Activated B cell treated with CpG ODN at 0.5 μM for 24 hours (primary cell): ENCODE data around the gene NXNL1. TPM values are rescaled to one million over a fixed set of nuclear protein-coding genes. Genes with fewer than 3 reads are reported as not detected.

Experiments
- ATAC-seq: fragments of 200-7000 bp; cut with Tn5 transposase; one replicate; pipeline ENCODE4 v1.10.0; 2021; ENCODE audit warnings: low read depth, mild to moderate bottlenecking, moderate library complexity
- CTCF ChIA-PET: fragments of 350-600 bp; sonication (Branson Sonifier 250); formaldehyde crosslinking; loops from one replicate; lab custom pipeline; 2021; ENCODE audit warnings: antibody characterized with exemption; lab: Charles Lee
- POLR2A ChIA-PET: fragments of 350-600 bp; sonication (Branson Sonifier 250); formaldehyde crosslinking; loops from one replicate; lab custom pipeline; 2021; ENCODE audit warnings: antibody characterized with exemption; lab: Charles Lee
- DNase-seq: peaks from one replicate; pipeline ENCODE4 v3.0.0; 2022
- H3K27ac Mint-ChIP-seq: one replicate; pipeline ENCODE4 v1.8.0; 2020; ENCODE audit warnings: mixed read lengths
- H3K27me3 Mint-ChIP-seq: one replicate; pipeline ENCODE4 v1.8.0; 2021; ENCODE audit warnings: mixed read lengths
- H3K36me3 Mint-ChIP-seq: one replicate; pipeline ENCODE4 v1.8.0; 2021; ENCODE audit warnings: low read depth, mixed read lengths
- H3K4me1 Mint-ChIP-seq: one replicate; pipeline ENCODE4 v1.8.0; 2021; ENCODE audit warnings: mixed read lengths
- H3K4me3 Mint-ChIP-seq: one replicate; pipeline ENCODE4 v1.8.0; 2020; ENCODE audit warnings: mild to moderate bottlenecking, mixed read lengths
- H3K9me3 Mint-ChIP-seq: one replicate; pipeline ENCODE4 v1.8.0; 2020; ENCODE audit warnings: mixed read lengths
- CTCF ChIP-seq: fragments of 200-600 bp; IDR thresholded peaks from one replicate; pipeline ENCODE4 v1.8.0; 2022; ENCODE audit warnings: antibody characterized with exemption, mild to moderate bottlenecking
- intact Hi-C: fragments of 100-400 bp; cut with micrococcal nuclease; formaldehyde crosslinking; loops from one replicate; pipeline ENCODE4 v1.15.1; 2024
- total RNA-seq: library from RNA; stranded (reverse); gene quantifications from 2 replicates; pipeline ENCODE4 v1.2.3, GENCODE V29; 2022

NXNL1 gene
- total RNA-seq, 1 donor from 2014 or later, result not detected

- ATAC-seq, result no peak
- Mint-ChIP-seq H3K4me1 (peaks cover 15% of the 10 kb centered on the region), H3K36me3 (no peaks in the 10 kb centered on the region), H3K27ac (no peak overlapping the region), H3K27me3 (peaks cover 35% of the 10 kb centered on the region), H3K4me3 (no peak overlapping the region), H3K9me3 (no peaks in the 10 kb centered on the region)
- POLR2A ChIA-PET, result interaction anchor here (0.7 kb wide), 3 partner anchors 44 to 1458 kb away, joined by 5 to 8 read pairs (median 7); no protein-coding TSS in a partner anchor
- TF ChIP-seq CTCF, result no peak
- intact Hi-C loops, result loop anchor here (5.0 kb wide), 2 partner anchors 407 to 482 kb away; partner anchors contain the start of genes CCDC124 and RPL18A
- DNase-seq, result no peak
- CTCF ChIA-PET, result no interaction called here
These were observed 10.3 kb downstream of the NXNL1 start for GRCh38 chr19:17450264-17451075.

GRCh38 chr19:17448131-17448967 is 12.4 kb downstream of the NXNL1 start, which contains the start of gene TMEM221:
Gene TMEM221, minus strand, starts transcription at chr19:17448668. Its CDS starts 206 bp downstream, at chr19:17448462.
- CTCF ChIA-PET, result interaction anchor here (1.2 kb wide), 1 partner anchor 59 kb away, joined by 4 read pairs; no protein-coding TSS in a partner anchor
- POLR2A ChIA-PET, result interaction anchor here (0.5 to 1.6 kb wide), 3 partner anchors 10 to 43 kb away, joined by 3 to 9 read pairs (median 5); partner anchors contain the start of gene BST2
- peak; percentile 49 for DNase-seq
- H3K36me3 Mint-ChIP-seq, result no peaks in the 10 kb centered on the region
- peak within 1 kb of the TSS; percentile 19 for H3K4me3 Mint-ChIP-seq
- TF ChIP-seq CTCF, result no peak
- peaks cover 10% of the 10 kb centered on the region for H3K4me1 Mint-ChIP-seq
- intact Hi-C loops, result loop anchor here (5.0 kb wide), 1 partner anchor 41 kb away; the partner anchor contains the start of gene BST2
- no peaks in the 10 kb centered on the region for H3K9me3 Mint-ChIP-seq
- peaks cover 24% of the 10 kb centered on the region for H3K27me3 Mint-ChIP-seq
- no peak within 1 kb of the TSS for H3K27ac Mint-ChIP-seq
- peak; percentile 86 for ATAC-seq

GRCh38 chr19:17447704-17448130 is 13.0 kb downstream of the NXNL1 start:
- Mint-ChIP-seq H3K9me3 (no peaks in the 10 kb centered on the region), H3K36me3 (no peaks in the 10 kb centered on the region), H3K4me3 (peak overlapping the region; percentile 19), H3K27me3 (peaks cover 21% of the 10 kb centered on the region), H3K27ac (no peak overlapping the region), H3K4me1 (peaks cover 9% of the 10 kb centered on the region)
- DNase-seq, result no peak
- intact Hi-C loops, result loop anchor here (5.0 kb wide), 1 partner anchor 40 kb away; the partner anchor contains the start of gene BST2
- POLR2A ChIA-PET, result interaction anchor here (0.7 kb wide), 1 partner anchor 10 kb away, joined by 5 read pairs; no protein-coding TSS in a partner anchor
- CTCF ChIA-PET, result no interaction called here
- no peak for ATAC-seq
- no peak for TF ChIP-seq CTCF

GRCh38 chr19:17445526-17446165 is 15.1 kb downstream of the NXNL1 start:
- no peak for DNase-seq
- ChIA-PET CTCF (no interaction called here), POLR2A (no interaction called here)

More at GRCh38 chr19:17445526-17446165, 15.1 kb downstream of the NXNL1 start:
- intact Hi-C loops, result loop anchor here (5.0 kb wide), 1 partner anchor 38 kb away; the partner anchor contains the start of gene BST2
- H3K4me1 Mint-ChIP-seq, result peaks cover 9% of the 10 kb centered on the region
- peaks cover 15% of the 10 kb centered on the region for H3K27me3 Mint-ChIP-seq
- H3K27ac Mint-ChIP-seq, result no peak overlapping the region
- H3K9me3 Mint-ChIP-seq, result no peaks in the 10 kb centered on the region
- no peak overlapping the region for H3K4me3 Mint-ChIP-seq
- ATAC-seq, result no peak
- TF ChIP-seq CTCF, result no peak
- H3K36me3 Mint-ChIP-seq, result no peaks in the 10 kb centered on the region
